IMR-90 (cell line): ENCODE data around the gene INCA1. TPM values are rescaled to one million over a fixed set of nuclear protein-coding genes. Genes with fewer than 3 reads are reported as not detected.

Experiments used
- ATAC-seq: fragments of 200-7000 bp; cut with Tn5 transposase; 2 replicates; pipeline ENCODE4 v1.9.1; 2020; ENCODE audit warnings: low read depth, mild to moderate bottlenecking, moderate library complexity
- BruUV-seq: library from RNA; stranded (reverse); fragments of 400-500 nt; replicated peaks from 2 replicates; lab custom pipeline; 2021; lab: Mats Ljungman, UMichigan
- CTCF ChIA-PET: fragments of 300-600 bp; formaldehyde crosslinking; extraction: SDS; loops from one replicate; lab custom pipeline; 2021; ENCODE audit warnings: antibody characterized with exemption; lab: Yijun Ruan, JAX
- POLR2A ChIA-PET: fragments of 300-600 bp; sonication (Branson Sonifier 250); formaldehyde crosslinking; loops from one replicate; lab custom pipeline; 2022; ENCODE audit warnings: antibody characterized with exemption; ENCODE audit not compliant: unreplicated experiment; lab: Charles Lee
- DNase-seq: peaks from one replicate; pipeline ENCODE4 v3.0.0; 2013
- H2AFZ ChIP-seq: replicated peaks from 2 replicates; pipeline ENCODE3; 2013; ENCODE audit warnings: low read length, mild to moderate bottlenecking; ENCODE audit not compliant: poor library complexity
- H2AK5ac ChIP-seq: 2 replicates; pipeline ENCODE4 v1.6.1; 2013; ENCODE audit warnings: low read depth, low read length, inconsistent platforms
- H2AK9ac ChIP-seq: replicated peaks from 2 replicates; pipeline ENCODE3; 2013; ENCODE audit warnings: mild to moderate bottlenecking, low read depth, low read length, moderate library complexity; ENCODE audit not compliant: poor library complexity
- H2BK120ac ChIP-seq: 2 replicates; pipeline ENCODE4 v1.6.1; 2013; ENCODE audit warnings: low read depth, low read length, inconsistent platforms
- H2BK15ac ChIP-seq: 3 replicates; pipeline ENCODE4 v1.6.1; 2013; ENCODE audit warnings: low read depth, low read length, inconsistent platforms
- H2BK20ac ChIP-seq: 2 replicates; pipeline ENCODE4 v1.6.1; 2013; ENCODE audit warnings: low read depth, mild to moderate bottlenecking, inconsistent platforms, low read length, moderate library complexity
- H2BK5ac ChIP-seq: 2 replicates; pipeline ENCODE4 v1.6.1; 2013; ENCODE audit warnings: mild to moderate bottlenecking, low read depth, low read length, inconsistent platforms; ENCODE audit not compliant: poor library complexity, severe bottlenecking
- H3K14ac ChIP-seq: replicated peaks from 2 replicates; pipeline ENCODE4 v1.6.1; 2013; ENCODE audit warnings: low read depth, low read length, inconsistent platforms
- H3K18ac ChIP-seq: 2 replicates; pipeline ENCODE4 v1.6.1; 2013; ENCODE audit warnings: low read depth, low read length, control low read depth
- H3K23ac ChIP-seq: 2 replicates; pipeline ENCODE4 v1.6.1; 2013; ENCODE audit warnings: low read depth, low read length, inconsistent platforms
- H3K27ac ChIP-seq: 2 replicates; pipeline ENCODE4 v1.5.1; 2013; ENCODE audit warnings: mild to moderate bottlenecking, control low read depth, low read length; ENCODE audit not compliant: insufficient read depth
- H3K27me3 ChIP-seq: 2 replicates; pipeline ENCODE4 v1.6.1; 2013; ENCODE audit warnings: low read length; ENCODE audit not compliant: control insufficient read depth, insufficient read depth
- H3K36me3 ChIP-seq: 2 replicates; pipeline ENCODE4 v1.6.1; 2013; ENCODE audit warnings: low read length, mixed read lengths; ENCODE audit not compliant: control insufficient read depth, insufficient read depth
- H3K4ac ChIP-seq: 2 replicates; pipeline ENCODE4 v1.6.1; 2013; ENCODE audit warnings: low read depth, low read length, inconsistent platforms
- H3K4me1 ChIP-seq: 2 replicates; pipeline ENCODE4 v1.6.1; 2013; ENCODE audit warnings: low read length, mixed read lengths; ENCODE audit not compliant: control insufficient read depth, insufficient read depth
- H3K4me2 ChIP-seq: 2 replicates; pipeline ENCODE4 v1.6.1; 2013; ENCODE audit warnings: low read depth, mild to moderate bottlenecking, control low read depth, low read length, moderate library complexity
- H3K4me3 ChIP-seq: 2 replicates; pipeline ENCODE4 v1.5.1; 2013; ENCODE audit warnings: low read depth, mild to moderate bottlenecking, control low read depth, low read length, moderate library complexity; ENCODE audit not compliant: insufficient read depth
- H3K56ac ChIP-seq: 2 replicates; pipeline ENCODE4 v1.6.1; 2013; ENCODE audit warnings: low read length, inconsistent platforms; ENCODE audit not compliant: insufficient read depth; ENCODE audit errors: extremely low read depth
- H3K79me1 ChIP-seq, 2 experiments: 2 replicates each; pipeline ENCODE4 v1.6.1; 2013; ENCODE audit warnings: low read length in 2 of 2, inconsistent platforms in 1 of 2, low read depth in 1 of 2
- H3K9ac ChIP-seq: 2 replicates; pipeline ENCODE4 v1.6.1; 2013; ENCODE audit warnings: low read depth, low read length, control low read depth
- H3K9me1 ChIP-seq: 2 replicates; pipeline ENCODE4 v1.6.1; 2013; ENCODE audit warnings: low read length, inconsistent platforms; ENCODE audit not compliant: insufficient read depth
- H3K9me3 ChIP-seq: 2 replicates; pipeline ENCODE4 v1.6.1; 2013; ENCODE audit warnings: low read length; ENCODE audit not compliant: control insufficient read depth, insufficient read depth
- H4K20me1 ChIP-seq: 2 replicates; pipeline ENCODE4 v1.6.1; 2013; ENCODE audit warnings: low read length, inconsistent platforms; ENCODE audit not compliant: insufficient read depth
- H4K5ac ChIP-seq: 2 replicates; pipeline ENCODE4 v1.6.1; 2013; ENCODE audit warnings: mild to moderate bottlenecking, low read depth, low read length, control low read depth
- H4K8ac ChIP-seq, 2 experiments: 2 replicates each; pipeline ENCODE4 v1.6.1; 2013; ENCODE audit warnings: low read depth in 2 of 2, low read length in 2 of 2, control low read depth in 1 of 2, inconsistent platforms in 1 of 2
- H4K91ac ChIP-seq: 2 replicates; pipeline ENCODE4 v1.6.1; 2013; ENCODE audit warnings: low read depth, low read length, inconsistent platforms; ENCODE audit not compliant: insufficient read depth
- CEBPB ChIP-seq: IDR thresholded peaks from 2 replicates; pipeline ENCODE4 v1.6.1; 2012; ENCODE audit warnings: low read depth, low read length, improper control_type of control experiment
- CHD1 ChIP-seq: IDR thresholded peaks from 2 replicates; pipeline ENCODE4 v1.6.1; 2012; ENCODE audit warnings: low read depth, low read length, improper control_type of control experiment
- CTCF ChIP-seq: conservative IDR thresholded peaks from 2 replicates; pipeline ENCODE4 v1.5.1; 2012; ENCODE audit warnings: mild to moderate bottlenecking, low read depth, low read length, improper control_type of control experiment
- ELK1 ChIP-seq: fragments of 150-350 bp; IDR thresholded peaks from 2 replicates; pipeline ENCODE4 v1.6.1; 2016; ENCODE audit warnings: low read depth, mild to moderate bottlenecking, low read length, moderate library complexity, borderline replicate concordance
- FOS ChIP-seq: fragments of 150-350 bp; IDR thresholded peaks from 2 replicates; pipeline ENCODE4 v1.6.1; 2016; ENCODE audit warnings: low read depth, low read length
- MAFK ChIP-seq: IDR thresholded peaks from 2 replicates; pipeline ENCODE4 v1.6.1; 2012; ENCODE audit warnings: low read depth, low read length, improper control_type of control experiment
- MAZ ChIP-seq: IDR thresholded peaks from 2 replicates; pipeline ENCODE4 v1.6.1; 2012; ENCODE audit warnings: low read depth, mild to moderate bottlenecking, low read length, improper control_type of control experiment, moderate library complexity, borderline replicate concordance
- NFE2L2 ChIP-seq: fragments of 150-350 bp; IDR thresholded peaks from 2 replicates; pipeline ENCODE4 v1.6.1; 2016; ENCODE audit warnings: low read depth, mild to moderate bottlenecking, low read length
- POLR2A ChIP-seq: IDR thresholded peaks from 2 replicates; pipeline ENCODE4 v1.6.1; 2012; ENCODE audit warnings: mild to moderate bottlenecking, low read depth, low read length
- RCOR1 ChIP-seq: IDR thresholded peaks from 2 replicates; pipeline ENCODE4 v1.6.1; 2012; ENCODE audit warnings: mild to moderate bottlenecking, low read length, improper control_type of control experiment; ENCODE audit not compliant: insufficient replicate concordance
- RFX5 ChIP-seq: IDR thresholded peaks from 2 replicates; pipeline ENCODE4 v1.8.0; 2012; ENCODE audit warnings: low read depth, mild to moderate bottlenecking, low read length, moderate library complexity
- SMC3 ChIP-seq: fragments of 150-350 bp; IDR thresholded peaks from 2 replicates; pipeline ENCODE4 v1.6.1; 2016; ENCODE audit warnings: low read depth, mild to moderate bottlenecking, antibody characterized with exemption, low read length, moderate library complexity
- USF2 ChIP-seq: fragments of 150-350 bp; IDR thresholded peaks from 2 replicates; pipeline ENCODE4 v1.6.1; 2017; ENCODE audit warnings: mild to moderate bottlenecking, antibody characterized with exemption, low read length, low read depth
- WGBS, 2 experiments: methylation state at CpG; one replicate each; pipeline versions ENCODE4 v1.1.5 to v1.1.7; 2013; ENCODE audit warnings: missing lambda C conversion rate in 2 of 2; ENCODE audit not compliant: insufficient read length in 1 of 2; ENCODE audit errors: extremely low coverage in 2 of 2; 5-methylcytosine and 5-hydroxymethylcytosine counted together
- dilution Hi-C: fragments of 300-500 bp; cut with HindIII; formaldehyde crosslinking; loops from one replicate; pipeline ENCODE4 v1.14.3; 2018; ENCODE audit warnings: low sequenced_read_pairs; ENCODE audit not compliant: unreplicated experiment
- in situ Hi-C: fragments of 300-500 bp; cut with MboI; formaldehyde crosslinking; loops from 3 replicates; pipeline ENCODE4 v1.14.3; 2019; ENCODE audit warnings: low sequenced_read_pairs, inconsistent platforms, mixed read lengths
- intact Hi-C: fragments of 100-400 bp; cut with micrococcal nuclease; formaldehyde crosslinking; loops from 2 replicates; pipeline ENCODE4 v1.10.0; 2022
- polyA plus RNA-seq, 3 experiments: library from polyadenylated mRNA; depleted of rRNA; stranded (reverse); fragments of >200 nt; gene quantifications; 2 replicates each; pipeline ENCODE4 v1.2.3, GENCODE V29; 2012; ENCODE audit warnings: low replicate concordance in 1 of 3
- total RNA-seq: library from RNA; depleted of rRNA; stranded (reverse); fragments of >200 nt; gene quantifications from 2 replicates; pipeline ENCODE4 v1.2.3, GENCODE V29; 2012

The INCA1 gene
- total and polyA plus RNA-seq, 2 of the 4 experiments (the other 2 are of a cell fraction) = 0.18 to 0.51 TPM

GRCh38 chr17:4986403-4986802 lies 10.9 kb downstream of the INCA1 start (continued):
- no peak for TF ChIP-seq USF2
- TF ChIP-seq MAFK = no peak
- TF ChIP-seq CEBPB = no peak
- TF ChIP-seq RFX5 = no peak
- TF ChIP-seq POLR2A = no peak

GRCh38 chr17:4982305-4982704 lies 15.0 kb downstream of the INCA1 start:
- Histone ChIP-seq H3K9ac (no peak overlapping the region), H2BK15ac (no peak overlapping the region), H3K36me3 (peaks cover 42% of the 10 kb centered on the region), H2AFZ (no peak overlapping the region), H4K5ac (no peak overlapping the region), H2BK5ac (no peak overlapping the region), H3K4ac (no peak overlapping the region), H3K4me2 (no peak overlapping the region), H3K4me3 (no peak overlapping the region), H2AK9ac (no peak overlapping the region), H4K91ac (no peak overlapping the region), H3K79me1 (peaks cover 3 to 48% of the 10 kb centered on the region in 2 experiments; a peak in 3 of 4 replicates), H3K9me3 (no peaks in the 10 kb centered on the region), H3K9me1 (peaks cover 20% of the 10 kb centered on the region), H4K8ac (no peak overlapping the region), H3K18ac (no peak overlapping the region), H3K27ac (no peak overlapping the region), H2BK20ac (no peak overlapping the region), H3K27me3 (no peaks in the 10 kb centered on the region), H3K4me1 (peaks cover 4% of the 10 kb centered on the region; the same call in 1 of the 2 replicates), H4K20me1 (0 out of 2 replicates have a peak, but pooled peaks cover 9% of the 10 kb centered on the region), H2AK5ac (no peak overlapping the region), H3K14ac (no peak overlapping the region), H3K23ac (no peak overlapping the region), H3K56ac (no peak overlapping the region), H2BK120ac (no peak overlapping the region)
- ChIA-PET CTCF (interaction anchor here (0.7 kb wide), 1 partner anchor 25 kb away, joined by 4 read pairs; no protein-coding TSS in a partner anchor), POLR2A (no interaction called here)
- DNase-seq = no peak
- no peak for ATAC-seq
- in situ Hi-C loops = no loop called here
- dilution Hi-C loops = no loop called here
- WGBS, 2 experiments = 50% methylated on average over 1 of the region's 5 CpGs; no CpG with 5 or more reads in 1 of the 2 experiments
- intact Hi-C loops = no loop called here
- no TSS peak for BruUV-seq
- TF ChIP-seq NFE2L2 (no peak), SMC3 (no peak), ELK1 (no peak), CHD1 (no peak), USF2 (no peak), RCOR1 (no peak), FOS (no peak), MAZ (no peak), CTCF (no peak), RFX5 (no peak)
